Immature natural killer cell (primary cell): ENCODE measurements around the gene PRSS58. TPM values are rescaled to one million over a fixed set of nuclear protein-coding genes. Genes with fewer than 3 reads are reported as not detected.

Source experiments
- DNase-seq, 3 donors: peaks; one replicate each; pipeline ENCODE4 v3.0.0; 2022; ENCODE audit warnings: mixed read lengths in 1 of 3
- H3K27ac Mint-ChIP-seq, 6 donors: one replicate each; pipeline ENCODE4 v1.8.0; 2020; ENCODE audit warnings: mixed read lengths in 6 of 6, mild to moderate bottlenecking in 5 of 6, inconsistent platforms in 4 of 6, moderate library complexity in 3 of 6
- H3K27me3 Mint-ChIP-seq, 3 donors: one replicate each; pipeline ENCODE4 v1.8.0; 2020 to 2021; ENCODE audit warnings: low read depth in 3 of 3, mild to moderate bottlenecking in 3 of 3, mixed read lengths in 3 of 3, moderate library complexity in 3 of 3, inconsistent platforms in 1 of 3
- H3K36me3 Mint-ChIP-seq, 3 donors: one replicate each; pipeline ENCODE4 v1.8.0; 2020; ENCODE audit warnings: mixed read lengths in 3 of 3, inconsistent platforms in 2 of 3, mild to moderate bottlenecking in 2 of 3
- H3K4me1 Mint-ChIP-seq, 2 donors: one replicate each; pipeline ENCODE4 v1.8.0; 2020; ENCODE audit warnings: inconsistent platforms in 2 of 2, mild to moderate bottlenecking in 2 of 2, mixed read lengths in 2 of 2, moderate library complexity in 1 of 2
- H3K4me3 Mint-ChIP-seq, 5 donors: one replicate each; pipeline ENCODE4 v1.8.0; 2020; ENCODE audit warnings: mild to moderate bottlenecking in 5 of 5, mixed read lengths in 5 of 5, inconsistent platforms in 3 of 5, moderate library complexity in 3 of 5
- H3K9me3 Mint-ChIP-seq, 6 donors: one replicate each; pipeline ENCODE4 v1.8.0; 2020; ENCODE audit warnings: mild to moderate bottlenecking in 6 of 6, mixed read lengths in 6 of 6, inconsistent platforms in 4 of 6, moderate library complexity in 3 of 6
- polyA plus RNA-seq, 3 donors: library from polyadenylated mRNA; unstranded; fragments of 300-500 nt; fragmentation: Illumina TruSeq; gene quantifications; one replicate each; pipeline ENCODE4 v1.2.3, GENCODE V29; 2021

PRSS58 gene
- polyA plus RNA-seq = not detected

GRCh38 chr7:142257958-142258357, at the start of gene PRSS58:
TSS of gene PRSS58 (minus strand) at chr7:142258058. CDS start at chr7:142257707, 351 bp downstream.
- peaks cover 1 to 5% (median 5%) of the 10 kb centered on the region in 3 donors for H3K27me3 Mint-ChIP-seq
- DNase-seq = no peak
- no peak within 1 kb of the TSS for H3K27ac Mint-ChIP-seq
- H3K4me3 Mint-ChIP-seq = no peak within 1 kb of the TSS
- no peaks in the 10 kb centered on the region for H3K4me1 Mint-ChIP-seq
- no peaks in the 10 kb centered on the region for H3K36me3 Mint-ChIP-seq
- H3K9me3 Mint-ChIP-seq = peaks cover 0 to 8% (median 0%) of the 10 kb centered on the region in 6 donors

GRCh38 chr7:142307246-142307900, 49.5 kb upstream of the PRSS58 start:
- no peak for DNase-seq
- Mint-ChIP-seq H3K27ac (no peak overlapping the region), H3K4me3 (no peak overlapping the region), H3K9me3 (no peaks in the 10 kb centered on the region), H3K27me3 (peaks cover 3 to 9% (median 4%) of the 10 kb centered on the region in 3 donors), H3K36me3 (peaks cover 0 to 3% (median 0%) of the 10 kb centered on the region in 3 donors), H3K4me1 (peaks cover 3 to 6% of the 10 kb centered on the region in 2 donors)

- Mint-ChIP-seq H3K36me3 (peaks cover 0 to 3% (median 0%) of the 10 kb centered on the region in 3 donors), H3K4me1 (peaks cover 6 to 15% of the 10 kb centered on the region in 2 donors), H3K27me3 (peaks cover 2 to 6% (median 2%) of the 10 kb centered on the region in 3 donors), H3K9me3 (no peaks in the 10 kb centered on the region), H3K27ac (no peak overlapping the region), H3K4me3 (no peak overlapping the region)
- no peak for DNase-seq
Observed at GRCh38 chr7:142303650-142304049, 45.8 kb upstream of the PRSS58 start.

GRCh38 chr7:142301923-142302550, 44.2 kb upstream of the PRSS58 start:
- no peaks in the 10 kb centered on the region for H3K9me3 Mint-ChIP-seq
- no peak for DNase-seq
- H3K4me1 Mint-ChIP-seq = peaks cover 6 to 15% of the 10 kb centered on the region in 2 donors
- H3K27me3 Mint-ChIP-seq = peaks cover 0 to 6% (median 2%) of the 10 kb centered on the region in 3 donors
- no peak overlapping the region for H3K27ac Mint-ChIP-seq
- peaks cover 0 to 3% (median 0%) of the 10 kb centered on the region in 3 donors for H3K36me3 Mint-ChIP-seq
- no peak overlapping the region for H3K4me3 Mint-ChIP-seq

- H3K27me3 Mint-ChIP-seq = peaks cover 2 to 6% (median 3%) of the 10 kb centered on the region in 3 donors
- no peak for DNase-seq
- peaks cover 0 to 3% (median 0%) of the 10 kb centered on the region in 3 donors for H3K36me3 Mint-ChIP-seq
- no peak overlapping the region for H3K27ac Mint-ChIP-seq
- no peaks in the 10 kb centered on the region for H3K9me3 Mint-ChIP-seq
- H3K4me3 Mint-ChIP-seq = no peak overlapping the region
- peaks cover 6 to 15% of the 10 kb centered on the region in 2 donors for H3K4me1 Mint-ChIP-seq
Observed at GRCh38 chr7:142301299-142301698, 43.4 kb upstream of the PRSS58 start.

- no peak overlapping the region for H3K4me3 Mint-ChIP-seq
Observed at GRCh38 chr7:142300689-142301088, 42.8 kb upstream of the PRSS58 start.

GRCh38 chr7:142299237-142299781, 41.5 kb upstream of the PRSS58 start:
- H3K4me1 Mint-ChIP-seq = peaks cover 6 to 15% of the 10 kb centered on the region in 2 donors

More at GRCh38 chr7:142300689-142301088, 42.8 kb upstream of the PRSS58 start:
- H3K4me1 Mint-ChIP-seq = peaks cover 6 to 15% of the 10 kb centered on the region in 2 donors
- H3K27me3 Mint-ChIP-seq = peaks cover 0 to 5% (median 3%) of the 10 kb centered on the region in 3 donors
- H3K27ac Mint-ChIP-seq = no peak overlapping the region
- no peaks in the 10 kb centered on the region for H3K9me3 Mint-ChIP-seq
- DNase-seq = no peak
- H3K36me3 Mint-ChIP-seq = peaks cover 0 to 3% (median 0%) of the 10 kb centered on the region in 3 donors

GRCh38 chr7:142298627-142299026, 40.8 kb upstream of the PRSS58 start:
- H3K9me3 Mint-ChIP-seq = no peaks in the 10 kb centered on the region
- peaks cover 0 to 2% (median 0%) of the 10 kb centered on the region in 3 donors for H3K36me3 Mint-ChIP-seq
- no peak overlapping the region for H3K27ac Mint-ChIP-seq
- H3K27me3 Mint-ChIP-seq = peaks cover 0 to 4% (median 3%) of the 10 kb centered on the region in 3 donors
- H3K4me3 Mint-ChIP-seq = no peak overlapping the region
- H3K4me1 Mint-ChIP-seq = peaks cover 4 to 12% of the 10 kb centered on the region in 2 donors
- DNase-seq = no peak

More at GRCh38 chr7:142299237-142299781, 41.5 kb upstream of the PRSS58 start:
- H3K9me3 Mint-ChIP-seq = no peaks in the 10 kb centered on the region
- H3K36me3 Mint-ChIP-seq = peaks cover 0 to 3% (median 0%) of the 10 kb centered on the region in 3 donors
- peaks cover 0 to 5% (median 3%) of the 10 kb centered on the region in 3 donors for H3K27me3 Mint-ChIP-seq
- no peak for DNase-seq
- H3K4me3 Mint-ChIP-seq = no peak overlapping the region
- H3K27ac Mint-ChIP-seq = no peak overlapping the region

GRCh38 chr7:142298009-142298408, 40.2 kb upstream of the PRSS58 start:
- Mint-ChIP-seq H3K4me1 (peaks cover 3 to 9% of the 10 kb centered on the region in 2 donors), H3K27ac (no peak overlapping the region), H3K9me3 (no peaks in the 10 kb centered on the region), H3K36me3 (no peaks in the 10 kb centered on the region), H3K4me3 (no peak overlapping the region), H3K27me3 (peaks cover 0 to 3% (median 3%) of the 10 kb centered on the region in 3 donors)
- no peak for DNase-seq

- peaks cover 5 to 7% (median 7%) of the 10 kb centered on the region in 6 donors for H3K9me3 Mint-ChIP-seq
- no peaks in the 10 kb centered on the region for H3K4me1 Mint-ChIP-seq
- peaks cover 0 to 3% (median 3%) of the 10 kb centered on the region in 3 donors for H3K36me3 Mint-ChIP-seq
- no peak overlapping the region for H3K27ac Mint-ChIP-seq
- no peak for DNase-seq
- no peak overlapping the region for H3K4me3 Mint-ChIP-seq
- H3K27me3 Mint-ChIP-seq = peaks cover 0 to 9% (median 4%) of the 10 kb centered on the region in 3 donors
Observed at GRCh38 chr7:142280263-142280662, 22.4 kb upstream of the PRSS58 start.

- DNase-seq = no peak
- no peak overlapping the region for H3K27ac Mint-ChIP-seq
- no peaks in the 10 kb centered on the region for H3K4me1 Mint-ChIP-seq
- peaks cover 4 to 7% (median 7%) of the 10 kb centered on the region in 3 donors for H3K36me3 Mint-ChIP-seq
- H3K27me3 Mint-ChIP-seq = peaks cover 3 to 11% (median 5%) of the 10 kb centered on the region in 3 donors
- no peak overlapping the region for H3K4me3 Mint-ChIP-seq
- peaks cover 9 to 13% (median 12%) of the 10 kb centered on the region in 6 donors for H3K9me3 Mint-ChIP-seq
Observed at GRCh38 chr7:142279601-142280000, 21.7 kb upstream of the PRSS58 start.

- Mint-ChIP-seq H3K4me3 (no peak overlapping the region), H3K4me1 (no peaks in the 10 kb centered on the region), H3K27me3 (peaks cover 5 to 8% (median 6%) of the 10 kb centered on the region in 3 donors)
Observed at GRCh38 chr7:142275028-142275427, 17.2 kb upstream of the PRSS58 start.

GRCh38 chr7:142272841-142273240, 15.0 kb upstream of the PRSS58 start:
- Mint-ChIP-seq H3K36me3 (peaks cover 4 to 7% (median 7%) of the 10 kb centered on the region in 3 donors), H3K4me3 (no peak overlapping the region), H3K4me1 (no peaks in the 10 kb centered on the region), H3K9me3 (peaks cover 9 to 15% (median 12%) of the 10 kb centered on the region in 6 donors), H3K27ac (no peak overlapping the region), H3K27me3 (peaks cover 6 to 15% (median 8%) of the 10 kb centered on the region in 3 donors)
- DNase-seq = no peak

More at GRCh38 chr7:142275028-142275427, 17.2 kb upstream of the PRSS58 start:
- no peak for DNase-seq
- H3K36me3 Mint-ChIP-seq = peaks cover 4 to 7% (median 7%) of the 10 kb centered on the region in 3 donors
- no peak overlapping the region for H3K27ac Mint-ChIP-seq
- peaks cover 9 to 16% (median 12%) of the 10 kb centered on the region in 6 donors for H3K9me3 Mint-ChIP-seq
